ENCODE results near the gene CNN2. TPM values are rescaled to one million over a fixed set of nuclear protein-coding genes. Genes with fewer than 3 reads are reported as not detected.
A peak's percentile ranks its signal among the peaks of the same experiment; 100 is the strongest.
"Not testable (repeated sequence)": the region's sequence is repeated elsewhere in the genome, so short reads cannot be mapped to it uniquely, and the experiment has no call there.

Gene CNN2
- polyA plus RNA-seq, 4 donors, result 161 to 205 (median 176) TPM

- no peak for DNase-seq (ENCODE audit: low read depth in 4 of 4, low spot score in 3 of 4)
Measured at GRCh38 chr19:1009981-1010538, 16.3 kb upstream of the CNN2 start.

GRCh38 chr19:1010586-1011510, 15.6 kb upstream of the CNN2 start:
- DNase-seq (ENCODE audit: low read depth in 4 of 4, low spot score in 3 of 4), result no peak

GRCh38 chr19:1011831-1012333, 14.5 kb upstream of the CNN2 start:
- no peak for DNase-seq (ENCODE audit: low read depth in 4 of 4, low spot score in 3 of 4)

GRCh38 chr19:1012334-1012733, 14.1 kb upstream of the CNN2 start:
- DNase-seq (ENCODE audit: low read depth in 4 of 4, low spot score in 3 of 4), result no peak

GRCh38 chr19:1013218-1013617, 13.2 kb upstream of the CNN2 start:
- no peak for DNase-seq (ENCODE audit: low read depth in 4 of 4, low spot score in 3 of 4)

GRCh38 chr19:1014161-1015060, 12.0 kb upstream of the CNN2 start:
- no peak for DNase-seq (ENCODE audit: low read depth in 4 of 4, low spot score in 3 of 4)

- DNase-seq (ENCODE audit: low read depth in 4 of 4, low spot score in 3 of 4), result no peak
Measured at GRCh38 chr19:1015061-1015781, 11.2 kb upstream of the CNN2 start.

GRCh38 chr19:1015782-1016646, 10.4 kb upstream of the CNN2 start:
- DNase-seq (ENCODE audit: low read depth in 4 of 4, low spot score in 3 of 4), result no peak

GRCh38 chr19:1016647-1017114, 9.7 kb upstream of the CNN2 start:
- no peak for DNase-seq (ENCODE audit: low read depth in 4 of 4, low spot score in 3 of 4)

- no peak for DNase-seq (ENCODE audit: low read depth in 4 of 4, low spot score in 3 of 4)
Measured at GRCh38 chr19:1017115-1017905, 9.1 kb upstream of the CNN2 start.

GRCh38 chr19:1017906-1018305, 8.5 kb upstream of the CNN2 start:
- no peak for DNase-seq (ENCODE audit: low read depth in 4 of 4, low spot score in 3 of 4)

- DNase-seq (ENCODE audit: low read depth in 4 of 4, low spot score in 3 of 4), result no peak
Measured at GRCh38 chr19:1018393-1018792, 8.0 kb upstream of the CNN2 start.

- no peak for DNase-seq (ENCODE audit: low read depth in 4 of 4, low spot score in 3 of 4)
Measured at GRCh38 chr19:1018932-1019615, 7.3 kb upstream of the CNN2 start.

- no peak for DNase-seq (ENCODE audit: low read depth in 4 of 4, low spot score in 3 of 4)
Measured at GRCh38 chr19:1019616-1019961, 6.8 kb upstream of the CNN2 start.

GRCh38 chr19:1019980-1020867, 6.2 kb upstream of the CNN2 start:
- DNase-seq (ENCODE audit: low read depth in 4 of 4, low spot score in 3 of 4), result no peak

- peak; percentile 90 to 96 (median 94) for DNase-seq (ENCODE audit: low read depth in 4 of 4, low spot score in 3 of 4)
Measured at GRCh38 chr19:1020868-1021425, 5.5 kb upstream of the CNN2 start, which contains the start of gene TMEM259. TMEM259 (minus strand) TSS chr19:1021123; CDS start chr19:1020996, 127 bp downstream.

- DNase-seq (ENCODE audit: low read depth in 4 of 4, low spot score in 3 of 4), result not testable (repeated sequence)
Measured at GRCh38 chr19:1023883-1024188, 2.6 kb upstream of the CNN2 start.
